ENCODE results near the gene GOLGA2. TPM values are rescaled to one million over a fixed set of nuclear protein-coding genes. Genes with fewer than 3 reads are reported as not detected.

The GOLGA2 gene
- total and polyA plus RNA-seq, 2 donors (not counting 1 experiment from before 2014, with no cell fraction given), result 118 to 126 TPM

GRCh38 chr9:128292009-128292408 lies 16.2 kb upstream of the GOLGA2 start:
- no peak for TF ChIP-seq EZH2 (IDR thresholded peaks at IDR 0.05; ENCODE audit: low read length, missing control alignments)
- TF ChIP-seq, protein P1, sequence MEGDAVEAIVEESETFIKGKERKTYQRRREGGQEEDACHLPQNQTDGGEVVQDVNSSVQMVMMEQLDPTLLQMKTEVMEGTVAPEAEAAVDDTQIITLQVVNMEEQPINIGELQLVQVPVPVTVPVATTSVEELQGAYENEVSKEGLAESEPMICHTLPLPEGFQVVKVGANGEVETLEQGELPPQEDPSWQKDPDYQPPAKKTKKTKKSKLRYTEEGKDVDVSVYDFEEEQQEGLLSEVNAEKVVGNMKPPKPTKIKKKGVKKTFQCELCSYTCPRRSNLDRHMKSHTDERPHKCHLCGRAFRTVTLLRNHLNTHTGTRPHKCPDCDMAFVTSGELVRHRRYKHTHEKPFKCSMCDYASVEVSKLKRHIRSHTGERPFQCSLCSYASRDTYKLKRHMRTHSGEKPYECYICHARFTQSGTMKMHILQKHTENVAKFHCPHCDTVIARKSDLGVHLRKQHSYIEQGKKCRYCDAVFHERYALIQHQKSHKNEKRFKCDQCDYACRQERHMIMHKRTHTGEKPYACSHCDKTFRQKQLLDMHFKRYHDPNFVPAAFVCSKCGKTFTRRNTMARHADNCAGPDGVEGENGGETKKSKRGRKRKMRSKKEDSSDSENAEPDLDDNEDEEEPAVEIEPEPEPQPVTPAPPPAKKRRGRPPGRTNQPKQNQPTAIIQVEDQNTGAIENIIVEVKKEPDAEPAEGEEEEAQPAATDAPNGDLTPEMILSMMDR (conservative IDR thresholded peaks at IDR 0.05 in 1 of 2, IDR thresholded peaks at IDR 0.05 in 1 of 2; ENCODE audit: low read depth in 1 of 2, low read length in 2 of 2), result no peak
- Histone ChIP-seq H3K4me2 (ENCODE audit: extremely low read depth, insufficient read depth, low read length) (no peak overlapping the region), H2AFZ (ENCODE audit: low read length) (no peak overlapping the region), H3K4me3 (replicated peaks in 1 of 4; ENCODE audit: control extremely low read depth in 1 of 4, insufficient read depth in 1 of 4, low read depth in 3 of 4, low read length in 4 of 4) (no peak overlapping the region), H3K27ac (ENCODE audit: insufficient read depth, low read length) (no peak overlapping the region), H3K27me3 (ENCODE audit: control insufficient read depth, insufficient read depth, low read length) (no peaks in the 10 kb centered on the region), H4K20me1 (ENCODE audit: control insufficient read depth, extremely low read depth, insufficient read depth, low read length) (no peaks in the 10 kb centered on the region), H3K79me2 (ENCODE audit: control insufficient read depth, insufficient read depth, low read length) (no peaks in the 10 kb centered on the region), H3K9ac (ENCODE audit: insufficient read depth, low read length) (no peak overlapping the region), H3K36me3 (ENCODE audit: control insufficient read depth, insufficient read depth, low read length) (peaks cover 3% of the 10 kb centered on the region), H3K4me1 (ENCODE audit: control insufficient read depth, extremely low read depth, insufficient read depth, low read length) (peaks cover 6% of the 10 kb centered on the region), H3K9me3 (ENCODE audit: control insufficient read depth, insufficient read depth, low read depth, low read length) (no peaks in the 10 kb centered on the region)
- no peak for DNase-seq (ENCODE audit: low read depth in 2 of 2)

DNA sequence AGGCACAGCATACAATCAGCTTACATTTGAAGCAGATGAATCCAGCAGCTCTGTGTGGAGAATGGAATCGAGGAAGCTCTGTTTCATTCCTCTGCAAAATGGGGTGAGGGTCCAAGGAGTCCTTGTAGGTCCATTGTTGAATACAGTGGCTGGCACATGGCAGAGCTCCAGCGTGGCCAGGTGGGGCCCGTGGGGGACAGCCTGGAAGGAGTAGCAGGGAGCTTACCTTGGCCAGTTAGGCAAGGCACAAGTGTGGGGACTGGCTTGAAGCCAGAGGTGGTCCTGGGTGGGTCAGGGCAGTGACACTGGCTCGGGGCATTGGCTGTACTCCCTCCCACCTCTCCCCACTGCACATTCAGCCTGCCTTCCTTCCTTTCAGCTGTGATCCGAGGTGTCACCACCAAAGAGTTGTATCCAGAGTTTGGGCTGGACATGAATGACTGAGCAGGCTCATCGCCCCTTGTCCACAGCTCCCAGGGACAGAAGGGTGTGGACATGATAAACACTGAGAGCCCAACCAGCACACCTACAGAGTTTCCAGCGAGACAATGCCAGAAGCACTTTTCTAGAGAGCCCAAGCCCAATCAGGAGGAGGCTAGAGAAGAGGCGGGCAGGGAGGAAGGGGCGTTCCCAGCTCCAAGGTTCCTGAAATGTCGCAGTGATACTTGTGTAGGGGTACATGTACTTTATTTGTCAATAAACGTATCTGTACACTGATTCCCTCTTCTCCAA lies 12.6 kb upstream of the GOLGA2 start:
- H3K36me3 ChIP-seq (ENCODE audit: control insufficient read depth, insufficient read depth, low read length), result peaks cover 11% of the 10 kb centered on the region
- no peak overlapping the region for H3K27ac ChIP-seq (ENCODE audit: insufficient read depth, low read length)
- H3K9me3 ChIP-seq (ENCODE audit: control insufficient read depth, insufficient read depth, low read depth, low read length), result no peaks in the 10 kb centered on the region
- no peaks in the 10 kb centered on the region for H4K20me1 ChIP-seq (ENCODE audit: control insufficient read depth, extremely low read depth, insufficient read depth, low read length)
- no peak for DNase-seq (ENCODE audit: low read depth in 2 of 2)
- no peak overlapping the region for H3K9ac ChIP-seq (ENCODE audit: insufficient read depth, low read length)
- no peak overlapping the region for H3K4me2 ChIP-seq (ENCODE audit: extremely low read depth, insufficient read depth, low read length)
- H3K4me1 ChIP-seq (ENCODE audit: control insufficient read depth, extremely low read depth, insufficient read depth, low read length), result no peaks in the 10 kb centered on the region
- H3K79me2 ChIP-seq (ENCODE audit: control insufficient read depth, insufficient read depth, low read length), result no peaks in the 10 kb centered on the region
- no peak overlapping the region for H3K4me3 ChIP-seq (replicated peaks in 1 of 4; ENCODE audit: control extremely low read depth in 1 of 4, insufficient read depth in 1 of 4, low read depth in 3 of 4, low read length in 4 of 4)
- H3K27me3 ChIP-seq (ENCODE audit: control insufficient read depth, insufficient read depth, low read length), result no peaks in the 10 kb centered on the region
- no peak for TF ChIP-seq EZH2 (IDR thresholded peaks at IDR 0.05; ENCODE audit: low read length, missing control alignments)
- TF ChIP-seq, protein P1 (conservative IDR thresholded peaks at IDR 0.05 in 1 of 2, IDR thresholded peaks at IDR 0.05 in 1 of 2; ENCODE audit: low read depth in 1 of 2, low read length in 2 of 2), result no peak
- no peak overlapping the region for H2AFZ ChIP-seq (ENCODE audit: low read length)

DNA sequence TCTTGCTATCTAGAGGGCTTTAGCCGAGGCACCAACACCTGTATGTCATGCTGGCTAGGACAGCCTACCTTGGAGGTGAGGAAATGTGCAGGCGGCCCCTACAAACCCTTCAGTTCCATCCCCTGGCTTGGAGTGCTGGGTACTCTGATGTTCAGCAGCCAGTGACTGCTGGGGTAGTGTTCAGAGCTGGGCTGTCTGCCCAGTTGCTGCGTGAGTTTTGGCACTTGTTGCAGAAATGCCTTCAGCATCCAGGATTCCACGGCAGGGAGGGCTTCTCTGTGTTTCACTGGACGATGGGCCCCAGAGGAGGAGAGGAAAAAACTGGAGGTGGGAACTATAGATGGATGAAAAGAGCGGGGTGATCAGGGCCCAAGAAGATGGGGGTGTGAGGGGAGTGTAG lies 10.6 kb upstream of the GOLGA2 start:
- DNase-seq (ENCODE audit: low read depth in 2 of 2), result peak; percentile 60 to 67
- Histone ChIP-seq H3K27ac (ENCODE audit: insufficient read depth, low read length) (no peak overlapping the region), H4K20me1 (ENCODE audit: control insufficient read depth, extremely low read depth, insufficient read depth, low read length) (no peaks in the 10 kb centered on the region), H3K79me2 (ENCODE audit: control insufficient read depth, insufficient read depth, low read length) (no peaks in the 10 kb centered on the region), H3K9me3 (ENCODE audit: control insufficient read depth, insufficient read depth, low read depth, low read length) (no peaks in the 10 kb centered on the region), H3K9ac (ENCODE audit: insufficient read depth, low read length) (no peak overlapping the region), H3K4me2 (ENCODE audit: extremely low read depth, insufficient read depth, low read length) (no peak overlapping the region), H3K36me3 (ENCODE audit: control insufficient read depth, insufficient read depth, low read length) (peaks cover 11% of the 10 kb centered on the region), H3K4me1 (ENCODE audit: control insufficient read depth, extremely low read depth, insufficient read depth, low read length) (no peaks in the 10 kb centered on the region), H2AFZ (ENCODE audit: low read length) (no peak overlapping the region), H3K27me3 (ENCODE audit: control insufficient read depth, insufficient read depth, low read length) (no peaks in the 10 kb centered on the region), H3K4me3 (replicated peaks in 1 of 4; ENCODE audit: control extremely low read depth in 1 of 4, insufficient read depth in 1 of 4, low read depth in 3 of 4, low read length in 4 of 4) (no peak overlapping the region)
- TF ChIP-seq, protein P1 (conservative IDR thresholded peaks at IDR 0.05 in 1 of 2, IDR thresholded peaks at IDR 0.05 in 1 of 2; ENCODE audit: low read depth in 1 of 2, low read length in 2 of 2), result no peak
- no peak for TF ChIP-seq EZH2 (IDR thresholded peaks at IDR 0.05; ENCODE audit: low read length, missing control alignments)

Data from fibroblast of lung (primary cell).